ENCODE results near the gene SETSIP. TPM values are rescaled to one million over a fixed set of nuclear protein-coding genes. Genes with fewer than 3 reads are reported as not detected.
"Not testable (repeated sequence)": the region's sequence is repeated elsewhere in the genome, so short reads cannot be mapped to it uniquely, and the experiment has no call there.

SETSIP gene
- total and polyA plus RNA-seq, 4 donors, result 0.42 to 0.44 TPM; not detected in 2

DNA sequence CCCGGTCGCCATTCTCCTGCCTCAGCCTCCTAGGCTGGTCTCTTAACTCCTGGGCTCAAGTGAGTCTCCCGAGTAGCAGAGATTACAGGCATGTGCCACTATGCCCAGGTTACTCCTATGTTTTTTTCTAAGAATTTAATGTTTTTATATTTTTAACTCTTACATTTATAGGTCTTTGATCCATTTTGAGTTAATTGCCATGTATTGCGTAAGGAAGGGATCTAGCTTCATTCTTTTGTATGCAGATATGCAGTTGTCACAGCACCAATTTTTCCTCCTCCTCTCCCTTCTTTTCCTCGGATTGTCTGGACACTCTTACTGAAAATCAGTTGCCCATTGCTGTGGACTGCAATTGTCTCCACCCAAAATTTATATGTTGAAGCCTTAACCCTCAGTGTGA lies 16.4 kb upstream of the SETSIP start:
- Histone ChIP-seq H3K27me3 (ENCODE audit: control insufficient read depth, insufficient read depth, low read length) (no peaks in the 10 kb centered on the region), H3K9me3 (ENCODE audit: control insufficient read depth, insufficient read depth, low read length) (no peaks in the 10 kb centered on the region), H3K4me1 (ENCODE audit: control insufficient read depth, insufficient read depth, low read length) (no peaks in the 10 kb centered on the region), H3K27ac (ENCODE audit: low read depth, low read length) (no peak overlapping the region), H3K36me3 (ENCODE audit: control insufficient read depth, insufficient read depth, low read length) (no peaks in the 10 kb centered on the region), H3K4me3 (ENCODE audit: low read depth, low read length) (no peak overlapping the region)
- no peak for DNase-seq (ENCODE audit: low read depth in 4 of 6, low spot score in 6 of 6)
- 100% methylated on average over 2 of the region's 5 CpGs for WGBS (ENCODE audit: insufficient coverage)

DNA sequence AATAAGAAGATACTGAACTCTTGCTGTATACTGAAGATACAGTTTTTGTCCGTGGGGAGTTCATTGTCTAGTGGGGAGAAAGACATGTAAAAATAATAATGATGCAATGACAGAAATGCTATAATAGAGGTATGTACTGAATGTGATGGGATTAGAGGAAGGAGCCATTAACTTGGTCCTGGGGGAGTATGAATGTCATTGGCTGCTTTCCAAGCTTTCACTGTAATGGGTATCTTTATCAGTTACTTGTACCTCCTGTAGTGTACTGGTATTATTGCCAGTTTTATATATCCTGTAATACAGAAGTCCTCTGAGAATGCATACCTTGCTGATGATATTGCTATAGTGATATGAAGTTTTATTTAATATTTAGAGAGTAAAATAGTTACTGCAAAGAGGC lies 12.3 kb upstream of the SETSIP start:
- Histone ChIP-seq H3K27me3 (ENCODE audit: control insufficient read depth, insufficient read depth, low read length) (no peaks in the 10 kb centered on the region), H3K36me3 (ENCODE audit: control insufficient read depth, insufficient read depth, low read length) (no peaks in the 10 kb centered on the region), H3K4me1 (ENCODE audit: control insufficient read depth, insufficient read depth, low read length) (no peaks in the 10 kb centered on the region), H3K27ac (ENCODE audit: low read depth, low read length) (no peak overlapping the region), H3K9me3 (ENCODE audit: control insufficient read depth, insufficient read depth, low read length) (peaks cover 3% of the 10 kb centered on the region), H3K4me3 (ENCODE audit: low read depth, low read length) (no peak overlapping the region)
- 67% methylated on average over 1 of the region's 1 CpG for WGBS (ENCODE audit: insufficient coverage)
- DNase-seq (ENCODE audit: low read depth in 4 of 6, low spot score in 6 of 6), result peak in 2 of 6 donors; percentile 11 to 73

DNA sequence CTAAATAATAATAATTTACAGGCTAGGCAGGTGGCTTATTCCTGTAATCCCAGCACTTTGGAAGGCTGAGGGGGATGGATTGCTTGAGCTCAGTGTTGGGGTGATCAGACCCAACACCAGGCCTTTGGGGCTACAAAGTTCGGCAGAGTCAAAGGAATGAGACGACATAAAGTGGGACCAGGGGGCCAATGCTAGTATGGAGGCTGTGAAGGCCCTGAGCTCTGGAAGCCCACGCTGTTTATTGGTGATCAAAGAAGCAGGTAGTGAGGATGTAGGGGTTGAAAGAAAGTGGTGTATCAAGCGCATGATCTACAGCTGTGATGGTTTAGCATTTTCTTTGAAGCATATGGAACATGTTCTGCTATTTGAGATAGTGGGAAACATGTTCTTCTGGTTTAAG lies 10.5 kb upstream of the SETSIP start:
- 99% methylated on average over 4 of the region's 4 CpGs for whole genome bisulfite sequencing (ENCODE audit: insufficient coverage)
- H3K4me1 ChIP-seq (ENCODE audit: control insufficient read depth, insufficient read depth, low read length), result no peaks in the 10 kb centered on the region
- peaks cover 3% of the 10 kb centered on the region for H3K9me3 ChIP-seq (ENCODE audit: control insufficient read depth, insufficient read depth, low read length)
- no peak overlapping the region for H3K4me3 ChIP-seq (ENCODE audit: low read depth, low read length)
- no peak overlapping the region for H3K27ac ChIP-seq (ENCODE audit: low read depth, low read length)
- no peaks in the 10 kb centered on the region for H3K27me3 ChIP-seq (ENCODE audit: control insufficient read depth, insufficient read depth, low read length)
- no peak for DNase-seq (ENCODE audit: low read depth in 4 of 6, low spot score in 6 of 6)
- H3K36me3 ChIP-seq (ENCODE audit: control insufficient read depth, insufficient read depth, low read length), result no peaks in the 10 kb centered on the region

DNA sequence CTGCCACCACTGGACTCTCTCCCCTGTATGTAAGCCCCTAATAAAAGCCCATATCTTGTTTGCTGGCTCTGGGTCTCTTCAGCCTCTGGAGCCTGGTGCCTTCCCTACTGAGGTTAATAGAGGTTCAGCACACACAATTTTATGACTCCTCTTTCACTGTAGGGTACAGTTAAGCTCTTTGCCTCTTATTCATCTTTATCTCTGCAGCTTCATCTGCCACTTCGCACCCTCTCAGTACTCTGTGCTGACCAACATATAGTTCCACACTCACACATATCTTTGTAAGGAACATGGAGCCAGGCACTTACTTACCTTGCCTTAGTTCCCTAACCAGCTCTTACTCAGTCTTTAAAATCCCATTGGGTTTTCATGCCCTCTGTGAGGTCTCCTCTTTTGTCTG lies 9.4 kb upstream of the SETSIP start:
- Histone ChIP-seq H3K9me3 (ENCODE audit: control insufficient read depth, insufficient read depth, low read length) (peaks cover 3% of the 10 kb centered on the region), H3K4me1 (ENCODE audit: control insufficient read depth, insufficient read depth, low read length) (no peaks in the 10 kb centered on the region), H3K27me3 (ENCODE audit: control insufficient read depth, insufficient read depth, low read length) (no peaks in the 10 kb centered on the region), H3K36me3 (ENCODE audit: control insufficient read depth, insufficient read depth, low read length) (no peaks in the 10 kb centered on the region), H3K27ac (ENCODE audit: low read depth, low read length) (no peak overlapping the region), H3K4me3 (ENCODE audit: low read depth, low read length) (no peak overlapping the region)
- WGBS (ENCODE audit: insufficient coverage), result 100% methylated on average over 1 of the region's 1 CpG
- no peak for DNase-seq (ENCODE audit: low read depth in 4 of 6, low spot score in 6 of 6)

DNA sequence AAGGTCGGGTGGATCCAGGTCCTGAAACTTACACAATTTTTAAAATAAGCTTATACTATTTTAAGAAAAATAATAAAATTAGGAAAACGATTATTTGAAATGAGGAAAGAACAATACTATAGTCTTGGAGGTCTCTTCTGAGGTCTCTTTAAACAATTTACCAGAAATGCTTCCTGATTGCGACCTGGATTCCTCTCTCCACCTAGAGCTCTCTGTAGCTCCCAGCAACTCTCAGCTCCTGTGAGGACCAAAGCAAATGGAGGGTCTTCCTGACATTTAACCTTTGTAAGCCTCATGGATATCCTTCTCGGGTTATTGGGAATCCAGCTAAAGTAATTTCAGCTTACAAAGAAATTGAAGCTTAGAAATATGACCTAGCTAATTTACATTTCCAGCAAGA lies 5.8 kb upstream of the SETSIP start:
- Histone ChIP-seq H3K36me3 (ENCODE audit: control insufficient read depth, insufficient read depth, low read length) (no peaks in the 10 kb centered on the region), H3K4me3 (ENCODE audit: low read depth, low read length) (peak overlapping the region; percentile 82), H3K9me3 (ENCODE audit: control insufficient read depth, insufficient read depth, low read length) (peaks cover 3% of the 10 kb centered on the region), H3K27me3 (ENCODE audit: control insufficient read depth, insufficient read depth, low read length) (no peaks in the 10 kb centered on the region), H3K27ac (ENCODE audit: low read depth, low read length) (peak overlapping the region; percentile 64), H3K4me1 (ENCODE audit: control insufficient read depth, insufficient read depth, low read length) (no peaks in the 10 kb centered on the region)
- WGBS (ENCODE audit: insufficient coverage), result 86% methylated on average over 1 of the region's 4 CpGs
- no peak for DNase-seq (ENCODE audit: low read depth in 4 of 6, low spot score in 6 of 6)

DNA sequence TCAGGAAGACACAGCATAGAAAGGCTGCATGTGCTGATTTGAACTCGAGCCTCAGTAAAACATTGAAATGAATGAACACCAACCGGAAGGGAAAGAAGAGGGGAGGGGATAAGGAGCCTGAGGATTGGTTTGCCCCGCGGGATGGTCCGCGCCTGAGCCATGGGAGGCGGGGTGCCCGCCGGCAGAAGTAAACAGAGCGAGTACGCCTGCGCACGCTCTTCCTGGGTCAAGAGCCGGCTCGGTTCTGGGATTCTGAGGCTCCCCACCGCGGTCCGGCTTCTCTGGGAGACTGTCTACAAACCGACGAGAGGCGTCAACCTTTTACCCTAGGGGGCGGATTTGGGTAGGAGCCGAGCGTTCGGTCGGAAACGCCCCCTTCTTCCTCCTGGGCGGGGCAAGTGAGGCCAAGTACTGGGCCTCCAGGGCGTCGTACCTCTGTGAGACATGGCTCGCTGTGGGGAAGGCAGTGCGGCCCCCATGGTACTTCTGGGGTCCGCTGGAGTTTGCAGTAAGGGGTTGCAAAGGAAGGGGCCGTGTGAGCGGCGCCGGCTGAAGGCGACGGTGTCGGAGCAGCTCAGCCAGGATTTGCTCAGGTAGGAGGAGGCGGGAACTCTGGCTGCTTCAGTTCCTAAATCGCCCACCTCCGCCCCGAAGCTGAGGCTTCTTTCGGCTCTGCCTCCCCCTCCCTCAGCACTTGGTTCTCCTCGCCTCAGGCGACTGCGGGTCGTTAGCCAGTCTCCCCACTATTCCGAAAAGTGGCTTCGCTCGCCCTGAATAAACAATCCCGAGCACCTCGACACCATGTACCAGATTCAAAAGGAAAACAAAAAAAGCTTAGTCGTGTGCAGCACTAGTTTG lies 5.1 kb upstream of the SETSIP start, which contains the start of gene BTBD8:
Gene BTBD8, plus strand, starts transcription at position 218 of the 858 bp plus-strand sequence. Its CDS starts 227 bp downstream, at position 445.
- DNase-seq (ENCODE audit: low read depth in 4 of 6, low spot score in 6 of 6), result peak; percentile 26 to 89 (median 54)
- no peaks in the 10 kb centered on the region for H3K4me1 ChIP-seq (ENCODE audit: control insufficient read depth, insufficient read depth, low read length)
- peak within 1 kb of the TSS; percentile 82 for H3K4me3 ChIP-seq (ENCODE audit: low read depth, low read length)
- H3K27me3 ChIP-seq (ENCODE audit: control insufficient read depth, insufficient read depth, low read length), result no peaks in the 10 kb centered on the region
- H3K27ac ChIP-seq (ENCODE audit: low read depth, low read length), result peak within 1 kb of the TSS; percentile 64
- H3K36me3 ChIP-seq (ENCODE audit: control insufficient read depth, insufficient read depth, low read length), result no peaks in the 10 kb centered on the region
- WGBS (ENCODE audit: insufficient coverage), result under 1% methylated on average over 54 of the region's 55 CpGs
- no peaks in the 10 kb centered on the region for H3K9me3 ChIP-seq (ENCODE audit: control insufficient read depth, insufficient read depth, low read length)

DNA sequence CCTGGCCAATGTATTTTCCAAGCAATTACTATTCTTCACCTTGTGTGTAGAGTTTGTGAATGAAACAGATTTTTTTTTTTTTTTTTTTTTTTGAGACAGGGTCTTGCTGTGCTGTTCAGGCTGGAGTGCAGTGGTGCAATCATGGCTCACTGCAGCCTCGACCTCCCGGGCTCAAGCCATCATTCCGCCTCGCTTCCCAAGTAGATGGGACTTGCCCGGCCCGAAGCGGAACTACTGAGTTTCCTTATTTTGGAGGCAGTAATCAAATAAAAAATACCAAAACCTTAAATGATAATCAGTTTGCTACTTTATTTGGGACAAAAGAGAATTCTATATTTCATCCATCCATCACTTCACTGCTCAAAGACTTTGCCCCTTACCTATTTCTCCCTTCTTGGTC lies 4.2 kb upstream of the SETSIP start:
- Histone ChIP-seq H3K4me1 (ENCODE audit: control insufficient read depth, insufficient read depth, low read length) (no peaks in the 10 kb centered on the region), H3K27ac (ENCODE audit: low read depth, low read length) (no peak overlapping the region), H3K36me3 (ENCODE audit: control insufficient read depth, insufficient read depth, low read length) (no peaks in the 10 kb centered on the region), H3K4me3 (ENCODE audit: low read depth, low read length) (peak overlapping the region; percentile 82), H3K27me3 (ENCODE audit: control insufficient read depth, insufficient read depth, low read length) (no peaks in the 10 kb centered on the region), H3K9me3 (ENCODE audit: control insufficient read depth, insufficient read depth, low read length) (no peaks in the 10 kb centered on the region)
- DNase-seq (ENCODE audit: low read depth in 4 of 6, low spot score in 6 of 6), result no peak
- no CpG with 5 or more reads among the region's 7 CpGs for WGBS (ENCODE audit: insufficient coverage)

DNA sequence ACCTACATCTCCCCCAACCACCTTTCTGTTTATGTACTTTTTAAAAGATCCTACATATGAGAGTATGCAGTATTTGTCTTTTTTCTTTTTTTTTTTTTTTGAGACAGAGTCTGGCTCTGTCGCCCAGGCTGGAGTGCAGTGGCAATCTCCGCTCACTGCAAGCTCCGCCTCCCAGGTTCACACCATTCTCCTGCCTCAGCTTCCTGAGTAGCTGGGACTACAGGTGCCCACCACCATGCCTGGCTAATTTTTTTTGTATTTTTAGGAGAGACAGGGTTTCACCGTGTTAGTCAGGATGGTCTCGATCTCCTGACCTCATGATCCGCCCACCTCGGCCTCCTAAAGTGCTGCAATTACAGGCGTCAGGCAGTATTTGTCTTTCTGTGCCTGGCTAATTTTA lies 2.9 kb upstream of the SETSIP start:
- not testable (repeated sequence) for H3K4me1 ChIP-seq (ENCODE audit: control insufficient read depth, insufficient read depth, low read length); H3K4me3 ChIP-seq (ENCODE audit: low read depth, low read length)
- 96% methylated on average over 5 of the region's 8 CpGs for WGBS (ENCODE audit: insufficient coverage)

DNA sequence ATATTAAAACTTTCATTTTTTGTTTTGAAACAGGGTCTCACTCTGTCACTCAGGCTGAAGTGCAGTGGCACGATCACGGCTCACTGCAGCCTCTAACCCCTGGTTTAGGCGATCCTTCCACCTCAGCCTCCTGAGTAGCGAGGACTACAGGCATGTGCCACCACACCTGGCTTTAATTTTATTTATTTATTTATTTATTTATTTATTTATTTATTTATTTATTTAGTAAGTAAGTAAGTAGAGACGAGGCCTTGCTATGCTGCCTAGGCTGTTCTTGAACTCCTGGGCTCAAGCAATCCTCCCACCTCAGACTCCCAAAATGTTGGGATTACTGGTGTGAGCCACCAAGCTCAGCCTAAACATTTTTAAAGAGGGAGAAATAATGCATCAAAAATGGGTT lies 1.2 kb upstream of the SETSIP start:
- no peaks in the 10 kb centered on the region for H3K27me3 ChIP-seq (ENCODE audit: control insufficient read depth, insufficient read depth, low read length)
- H3K27ac ChIP-seq (ENCODE audit: low read depth, low read length), result no peak overlapping the region
- H3K36me3 ChIP-seq (ENCODE audit: control insufficient read depth, insufficient read depth, low read length), result no peaks in the 10 kb centered on the region
- no peaks in the 10 kb centered on the region for H3K4me1 ChIP-seq (ENCODE audit: control insufficient read depth, insufficient read depth, low read length)
- 100% methylated on average over 2 of the region's 5 CpGs for WGBS (ENCODE audit: insufficient coverage)
- DNase-seq (ENCODE audit: low read depth in 4 of 6, low spot score in 6 of 6), result no peak
- no peaks in the 10 kb centered on the region for H3K9me3 ChIP-seq (ENCODE audit: control insufficient read depth, insufficient read depth, low read length)
- no peak overlapping the region for H3K4me3 ChIP-seq (ENCODE audit: low read depth, low read length)

More for the DNA sequence above, 2.9 kb upstream of the SETSIP start:
- DNase-seq (ENCODE audit: low read depth in 4 of 6, low spot score in 6 of 6); H3K9me3 ChIP-seq (ENCODE audit: control insufficient read depth, insufficient read depth, low read length); H3K27ac ChIP-seq (ENCODE audit: low read depth, low read length); H3K36me3 ChIP-seq (ENCODE audit: control insufficient read depth, insufficient read depth, low read length); H3K27me3 ChIP-seq (ENCODE audit: control insufficient read depth, insufficient read depth, low read length): not testable (repeated sequence)

DNA sequence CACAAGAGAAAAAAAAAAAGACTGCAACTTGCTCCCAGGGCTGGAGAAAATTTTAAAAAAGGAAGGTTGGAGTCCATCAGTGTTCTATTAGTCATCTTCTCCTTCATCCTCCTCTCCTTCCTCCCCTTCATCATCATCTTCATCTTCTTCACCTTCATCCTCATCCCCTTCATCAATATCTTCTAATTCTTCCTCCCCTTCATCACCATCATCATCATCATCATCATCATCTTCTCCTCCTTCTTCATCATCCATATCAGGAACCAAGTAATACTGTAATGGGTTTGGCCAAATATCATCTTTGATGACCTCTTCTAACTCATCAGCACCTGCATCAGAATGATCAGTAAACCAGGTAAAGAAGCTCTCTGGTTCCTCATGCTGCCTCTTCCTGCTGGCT lies 765 bp downstream of the SETSIP start:
- not testable (repeated sequence) for DNase-seq (ENCODE audit: low read depth in 4 of 6, low spot score in 6 of 6); H3K27ac ChIP-seq (ENCODE audit: low read depth, low read length); H3K27me3 ChIP-seq (ENCODE audit: control insufficient read depth, insufficient read depth, low read length); H3K4me1 ChIP-seq (ENCODE audit: control insufficient read depth, insufficient read depth, low read length); H3K36me3 ChIP-seq (ENCODE audit: control insufficient read depth, insufficient read depth, low read length); H3K9me3 ChIP-seq (ENCODE audit: control insufficient read depth, insufficient read depth, low read length); H3K4me3 ChIP-seq (ENCODE audit: low read depth, low read length)
